GM20000 (cell line): ENCODE data around the gene ESD.

ENCODE experiments used
- DNase-seq: peaks from one replicate; pipeline ENCODE4 v3.0.0; 2012; ENCODE audit warnings: low spot score
- TF ChIP-seq, protein P1 (sequence below): IDR thresholded peaks from 2 replicates; pipeline ENCODE4 v1.5.1; 2012; ENCODE audit warnings: mild to moderate bottlenecking, control low read depth; ENCODE audit errors: extremely low read depth, missing control alignments

ESD gene

GRCh38 chr13:46745062-46745461, 51.9 kb downstream of the ESD start:
- DNase-seq, result no peak

DNA sequence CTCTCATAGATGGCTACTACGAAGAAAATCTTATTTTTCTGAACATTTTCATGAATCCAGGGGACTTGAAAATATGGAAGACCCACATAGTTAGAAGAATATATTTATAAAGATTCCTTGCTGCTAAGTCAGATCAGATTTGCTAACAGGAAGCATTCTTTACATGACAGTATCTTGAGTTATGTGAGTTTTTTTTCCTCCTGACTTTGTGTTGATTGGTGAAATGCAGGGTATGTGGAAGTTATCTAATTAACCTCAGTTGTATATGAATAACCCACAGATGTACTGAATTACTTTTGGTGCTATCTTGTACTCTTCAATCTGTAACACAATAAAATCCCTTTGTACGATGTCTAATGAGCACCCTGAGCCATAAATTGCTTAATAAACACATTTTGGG, 53.8 kb downstream of the ESD start:
- DNase-seq, result no peak
- TF ChIP-seq, protein P1, sequence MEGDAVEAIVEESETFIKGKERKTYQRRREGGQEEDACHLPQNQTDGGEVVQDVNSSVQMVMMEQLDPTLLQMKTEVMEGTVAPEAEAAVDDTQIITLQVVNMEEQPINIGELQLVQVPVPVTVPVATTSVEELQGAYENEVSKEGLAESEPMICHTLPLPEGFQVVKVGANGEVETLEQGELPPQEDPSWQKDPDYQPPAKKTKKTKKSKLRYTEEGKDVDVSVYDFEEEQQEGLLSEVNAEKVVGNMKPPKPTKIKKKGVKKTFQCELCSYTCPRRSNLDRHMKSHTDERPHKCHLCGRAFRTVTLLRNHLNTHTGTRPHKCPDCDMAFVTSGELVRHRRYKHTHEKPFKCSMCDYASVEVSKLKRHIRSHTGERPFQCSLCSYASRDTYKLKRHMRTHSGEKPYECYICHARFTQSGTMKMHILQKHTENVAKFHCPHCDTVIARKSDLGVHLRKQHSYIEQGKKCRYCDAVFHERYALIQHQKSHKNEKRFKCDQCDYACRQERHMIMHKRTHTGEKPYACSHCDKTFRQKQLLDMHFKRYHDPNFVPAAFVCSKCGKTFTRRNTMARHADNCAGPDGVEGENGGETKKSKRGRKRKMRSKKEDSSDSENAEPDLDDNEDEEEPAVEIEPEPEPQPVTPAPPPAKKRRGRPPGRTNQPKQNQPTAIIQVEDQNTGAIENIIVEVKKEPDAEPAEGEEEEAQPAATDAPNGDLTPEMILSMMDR, result no peak

More at GRCh38 chr13:46745062-46745461, 51.9 kb downstream of the ESD start:
- TF ChIP-seq, protein P1, result no peak

GRCh38 chr13:46739447-46740098, 57.4 kb downstream of the ESD start:
- TF ChIP-seq, protein P1, result no peak
- DNase-seq, result no peak

GRCh38 chr13:46738766-46739165, 58.2 kb downstream of the ESD start:
- DNase-seq, result no peak
- TF ChIP-seq, protein P1, result no peak

DNA sequence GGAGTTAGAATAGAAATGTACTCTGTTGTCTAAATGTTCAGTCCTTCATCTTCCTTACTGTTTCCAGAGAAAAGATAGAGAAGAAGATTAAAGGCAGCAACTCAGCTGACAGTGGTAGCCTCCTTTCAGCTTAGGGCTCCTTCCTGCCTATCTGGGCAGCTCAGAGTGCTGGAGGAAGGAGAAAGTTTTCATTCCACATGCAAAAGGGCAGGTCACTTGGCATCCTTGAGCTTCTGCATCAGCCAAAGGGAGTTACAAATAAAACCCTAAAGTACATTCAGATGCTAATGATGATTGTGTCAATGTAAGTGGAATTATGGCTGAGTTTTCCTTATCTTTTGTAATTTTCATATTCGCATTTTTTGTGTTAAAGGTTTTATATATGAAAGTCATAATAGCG, 58.9 kb downstream of the ESD start:
- TF ChIP-seq, protein P1, result no peak
- DNase-seq, result no peak

- TF ChIP-seq, protein P1, result no peak
- DNase-seq, result no peak
Measured at GRCh38 chr13:46736541-46737310, 60.2 kb downstream of the ESD start.

DNA sequence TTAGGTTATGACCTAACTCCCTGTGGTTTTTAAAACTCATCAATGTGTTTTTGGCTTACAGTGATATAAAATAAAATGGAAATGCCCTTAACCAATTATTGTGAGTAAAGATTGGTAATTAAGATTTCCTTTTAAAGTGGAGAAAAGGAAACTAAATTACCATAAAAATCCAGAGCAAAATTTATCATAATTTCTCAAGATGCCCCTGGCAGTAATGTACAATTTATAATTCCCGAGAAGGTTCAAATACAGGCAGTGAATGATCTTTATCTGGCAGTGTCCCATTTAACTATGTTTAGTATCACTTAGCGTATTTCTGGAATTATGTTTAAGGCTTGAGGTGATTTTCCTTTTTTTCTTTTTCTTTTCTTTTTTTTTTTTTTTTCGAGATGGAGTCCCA, 61.5 kb downstream of the ESD start:
- TF ChIP-seq, protein P1, result no peak
- DNase-seq, result no peak
